Neural crest cell (in vitro differentiated cells): ENCODE data around the gene SHISA5. TPM values are rescaled to one million over a fixed set of nuclear protein-coding genes. Genes with fewer than 3 reads are reported as not detected.

Experiments used
- DNase-seq: peaks from one replicate; pipeline ENCODE4 v3.0.0; 2021; ENCODE audit warnings: low read depth, mixed read lengths, low spot score
- H3K27ac Mint-ChIP-seq: one replicate; pipeline ENCODE4 v1.8.0; 2021; ENCODE audit warnings: mild to moderate bottlenecking, mixed read lengths; ENCODE audit not compliant: unreplicated experiment
- H3K27me3 Mint-ChIP-seq: 2 replicates; pipeline ENCODE4 v1.8.0; 2021; ENCODE audit warnings: low read depth, mild to moderate bottlenecking, mixed read lengths
- H3K36me3 Mint-ChIP-seq: 2 replicates; pipeline ENCODE4 v1.8.0; 2021; ENCODE audit warnings: low read depth, mild to moderate bottlenecking, mixed read lengths
- H3K4me1 Mint-ChIP-seq: 2 replicates; pipeline ENCODE4 v1.8.0; 2021; ENCODE audit warnings: mixed read lengths
- H3K4me3 Mint-ChIP-seq: one replicate; pipeline ENCODE4 v1.8.0; 2021; ENCODE audit warnings: mild to moderate bottlenecking, mixed read lengths
- H3K9me3 Mint-ChIP-seq: 2 replicates; pipeline ENCODE4 v1.8.0; 2021; ENCODE audit warnings: mixed read lengths
- CTCF ChIP-seq: fragments of 200-600 bp; sonication (generic); conservative IDR thresholded peaks from 2 replicates; pipeline ENCODE4 v1.5.0; 2021; ENCODE audit warnings: antibody characterized with exemption, mild to moderate bottlenecking
- total RNA-seq: library from RNA; stranded (reverse); gene quantifications from 2 replicates; pipeline ENCODE4 v1.2.1, GENCODE V29; 2021

Gene SHISA5
- total RNA-seq, 1 donor from 2014 or later, result 117 TPM

DNA sequence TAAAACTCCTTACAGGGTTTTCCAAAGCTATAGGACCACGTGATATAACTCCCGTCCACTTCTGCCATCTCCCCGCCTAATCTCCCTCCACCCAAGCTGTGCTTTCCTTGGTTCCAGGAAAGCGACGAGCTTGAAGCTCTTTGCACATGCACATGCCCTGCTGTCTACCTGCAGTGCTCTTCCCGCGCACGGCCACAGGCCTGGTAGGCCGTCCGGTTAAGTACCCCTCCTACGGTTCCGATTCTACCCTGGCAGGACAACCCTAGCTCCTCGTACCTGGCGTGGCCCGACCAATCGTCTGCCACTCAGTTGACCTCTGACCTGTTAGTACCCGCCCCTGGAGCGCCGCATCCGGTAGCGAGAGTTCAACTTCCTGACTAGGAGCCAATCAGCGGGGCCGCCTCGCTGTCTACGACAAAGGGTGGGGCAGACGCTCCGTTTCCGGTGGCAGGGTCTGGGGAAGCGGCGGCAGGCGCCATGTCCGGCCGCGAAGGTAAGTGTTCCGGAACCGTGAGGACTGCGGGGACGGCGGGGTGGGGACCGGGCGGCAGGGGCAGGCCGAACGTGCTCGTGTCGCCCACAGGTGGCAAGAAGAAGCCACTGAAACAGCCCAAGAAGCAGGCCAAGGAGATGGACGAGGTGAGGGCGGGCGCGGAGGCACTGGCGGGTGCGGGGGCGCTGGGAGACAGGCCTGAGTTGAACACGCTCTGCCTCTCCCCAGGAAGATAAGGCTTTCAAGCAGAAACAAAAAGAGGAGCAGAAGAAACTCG is 64.0 kb downstream of the SHISA5 start, which contains the start of the genes CCDC51 and TMA7:
CCDC51 (minus strand) TSS at position 300 of the 770 bp plus-strand sequence. CDS start 4,991 bp downstream, outside the sequence.
TMA7 (plus strand) TSS at position 438 of the 770 bp plus-strand sequence; CDS start at position 478, 40 bp downstream.
- Mint-ChIP-seq H3K9me3 (no peaks in the 10 kb centered on the region), H3K27me3 (no peaks in the 10 kb centered on the region), H3K36me3 (peaks cover 2% of the 10 kb centered on the region), H3K4me3 (peak within 1 kb of the TSS; percentile 92), H3K4me1 (peaks cover 26% of the 10 kb centered on the region), H3K27ac (peak within 1 kb of the TSS; percentile 64)
- DNase-seq, result peak; percentile 91
- no peak for TF ChIP-seq CTCF

GRCh38 chr3:48437812-48438211 is 66.2 kb downstream of the SHISA5 start:
- peak overlapping the region; percentile 52 for H3K4me3 Mint-ChIP-seq
- no peaks in the 10 kb centered on the region for H3K9me3 Mint-ChIP-seq
- peaks cover 34% of the 10 kb centered on the region for H3K4me1 Mint-ChIP-seq
- H3K27ac Mint-ChIP-seq, result no peak overlapping the region
- no peak for TF ChIP-seq CTCF
- no peaks in the 10 kb centered on the region for H3K27me3 Mint-ChIP-seq
- DNase-seq, result no peak
- H3K36me3 Mint-ChIP-seq, result no peaks in the 10 kb centered on the region

GRCh38 chr3:48436855-48437254 is 67.1 kb downstream of the SHISA5 start:
- H3K36me3 Mint-ChIP-seq, result peaks cover under 1% of the 10 kb centered on the region
- no peaks in the 10 kb centered on the region for H3K9me3 Mint-ChIP-seq
- no peak for DNase-seq
- H3K4me1 Mint-ChIP-seq, result peaks cover 34% of the 10 kb centered on the region
- no peak for TF ChIP-seq CTCF
- no peaks in the 10 kb centered on the region for H3K27me3 Mint-ChIP-seq
- H3K4me3 Mint-ChIP-seq, result no peak overlapping the region
- no peak overlapping the region for H3K27ac Mint-ChIP-seq

- no peak for TF ChIP-seq CTCF
- no peak for DNase-seq
Observed at GRCh38 chr3:48436477-48436787, 67.5 kb downstream of the SHISA5 start.

GRCh38 chr3:48435774-48436476 is 68.0 kb downstream of the SHISA5 start:
- no peaks in the 10 kb centered on the region for H3K27me3 Mint-ChIP-seq

More at GRCh38 chr3:48436477-48436787, 67.5 kb downstream of the SHISA5 start:
- H3K4me1 Mint-ChIP-seq, result peaks cover 34% of the 10 kb centered on the region
- H3K27ac Mint-ChIP-seq, result no peak overlapping the region
- H3K27me3 Mint-ChIP-seq, result no peaks in the 10 kb centered on the region
- H3K4me3 Mint-ChIP-seq, result no peak overlapping the region
- H3K9me3 Mint-ChIP-seq, result no peaks in the 10 kb centered on the region
- peaks cover 4% of the 10 kb centered on the region for H3K36me3 Mint-ChIP-seq

More at GRCh38 chr3:48435774-48436476, 68.0 kb downstream of the SHISA5 start:
- Mint-ChIP-seq H3K9me3 (no peaks in the 10 kb centered on the region), H3K36me3 (peaks cover 4% of the 10 kb centered on the region), H3K27ac (no peak overlapping the region), H3K4me1 (peaks cover 36% of the 10 kb centered on the region), H3K4me3 (no peak overlapping the region)
- peak; percentile 95 for DNase-seq
- TF ChIP-seq CTCF, result peak; percentile 99
